Endodermal cell (in vitro differentiated cells): Measurements from ENCODE around the gene RAB26. TPM values are rescaled to one million over a fixed set of nuclear protein-coding genes. Genes with fewer than 3 reads are reported as not detected.
A peak's percentile ranks its signal among the peaks of the same experiment; 100 is the strongest.
"Not testable (repeated sequence)": the region's sequence is repeated elsewhere in the genome, so short reads cannot be mapped to it uniquely, and the experiment has no call there.

Source experiments
- DNase-seq: peaks from one replicate; pipeline ENCODE4 v3.0.0-alpha.2; 2017
- H3K27ac ChIP-seq: 2 replicates; pipeline ENCODE4 v1.5.1; 2013; ENCODE audit warnings: mild to moderate bottlenecking, low read depth, low read length, moderate library complexity
- H3K27me3 ChIP-seq: 2 replicates; pipeline ENCODE4 v1.6.1; 2013; ENCODE audit warnings: mild to moderate bottlenecking, low read length, moderate library complexity; ENCODE audit not compliant: insufficient read depth, control insufficient read depth, poor library complexity, severe bottlenecking
- H3K36me3 ChIP-seq: 2 replicates; pipeline ENCODE4 v1.7.0; 2013; ENCODE audit warnings: mild to moderate bottlenecking, low read length, moderate library complexity; ENCODE audit not compliant: control insufficient read depth, insufficient read depth
- H3K4me1 ChIP-seq: one replicate; pipeline ENCODE4 v1.7.0; 2013; ENCODE audit warnings: low read length; ENCODE audit not compliant: control insufficient read depth, insufficient read depth
- H3K4me3 ChIP-seq: 2 replicates; pipeline ENCODE4 v1.5.1; 2013; ENCODE audit warnings: mild to moderate bottlenecking, low read length, moderate library complexity
- H3K9ac ChIP-seq: 2 replicates; pipeline ENCODE4 v1.6.1; 2013; ENCODE audit warnings: mild to moderate bottlenecking, low read length, moderate library complexity; ENCODE audit not compliant: poor library complexity, severe bottlenecking; ENCODE audit errors: extremely low read depth
- H3K9me3 ChIP-seq: 2 replicates; pipeline ENCODE4 v1.6.1; 2013; ENCODE audit warnings: mild to moderate bottlenecking, low read length, moderate library complexity; ENCODE audit not compliant: control insufficient read depth
- H3K27ac Mint-ChIP-seq: 2 replicates; pipeline ENCODE4 v1.8.0; 2020; ENCODE audit warnings: mixed read lengths
- H3K27me3 Mint-ChIP-seq: 2 replicates; pipeline ENCODE4 v1.8.0; 2021; ENCODE audit warnings: mild to moderate bottlenecking, mixed read lengths; ENCODE audit not compliant: insufficient read depth
- H3K36me3 Mint-ChIP-seq: 2 replicates; pipeline ENCODE4 v1.8.0; 2020; ENCODE audit warnings: low read depth, mixed read lengths
- H3K4me1 Mint-ChIP-seq: 2 replicates; pipeline ENCODE4 v1.8.0; 2020; ENCODE audit warnings: mixed read lengths
- H3K4me3 Mint-ChIP-seq: 2 replicates; pipeline ENCODE4 v1.8.0; 2020; ENCODE audit warnings: mild to moderate bottlenecking, moderate library complexity, mixed read lengths
- H3K9me3 Mint-ChIP-seq: 2 replicates; pipeline ENCODE4 v1.8.0; 2020; ENCODE audit warnings: mild to moderate bottlenecking, mixed read lengths
- WGBS, 2 experiments: methylation state at CpG; one replicate each; pipeline versions ENCODE4 v1.1.5 to v1.1.7; 2013; ENCODE audit warnings: missing lambda C conversion rate in 2 of 2, mixed read lengths in 1 of 2; ENCODE audit not compliant: insufficient coverage in 1 of 2, insufficient read length in 1 of 2; 5-methylcytosine and 5-hydroxymethylcytosine counted together
- total RNA-seq, 2 donors: library from RNA; stranded (reverse); fragmentation: NEBNext Ultra II Directional in 1 of 2; extraction: Animal tissue kit (Norgen Biotek cat#: 25700) in 1 of 2; gene quantifications; 2 replicates in 1 of 2; 3 replicates in 1 of 2; pipeline ENCODE4 v1.2.1, GENCODE V29; 2021

The RAB26 gene
- total RNA-seq, 2 donors from 2014 or later, result 3.2 to 4.9 TPM

GRCh38 chr16:2129251-2129650 is 19.2 kb upstream of the RAB26 start:
- H3K36me3 ChIP-seq, H3K4me3 Mint-ChIP-seq, H3K27ac ChIP-seq, H3K4me1 Mint-ChIP-seq, H3K27ac Mint-ChIP-seq, H3K27me3 Mint-ChIP-seq, H3K9ac ChIP-seq, H3K4me1 ChIP-seq, H3K27me3 ChIP-seq, H3K4me3 ChIP-seq, H3K9me3 Mint-ChIP-seq, H3K9me3 ChIP-seq, H3K36me3 Mint-ChIP-seq, DNase-seq: not testable (repeated sequence)
- 98% methylated on average over 9 of the region's 11 CpGs; no CpG with 5 or more reads in 1 of the 2 experiments for WGBS, 2 experiments

GRCh38 chr16:2129890-2130447 is 18.5 kb upstream of the RAB26 start:
- not testable (repeated sequence) for H3K27ac ChIP-seq, H3K9me3 Mint-ChIP-seq, H3K27ac Mint-ChIP-seq, H3K36me3 Mint-ChIP-seq, H3K4me1 ChIP-seq, H3K4me3 Mint-ChIP-seq, H3K4me1 Mint-ChIP-seq, H3K9ac ChIP-seq, H3K27me3 ChIP-seq, H3K4me3 ChIP-seq, H3K27me3 Mint-ChIP-seq, H3K9me3 ChIP-seq, H3K36me3 ChIP-seq
- WGBS, 2 experiments, result 87 to 94% methylated on average over 6 to 22 of the region's 22 CpGs
- peak; percentile 37 for DNase-seq

GRCh38 chr16:2133797-2134196 is 14.6 kb upstream of the RAB26 start:
- not testable (repeated sequence) for H3K9me3 Mint-ChIP-seq, H3K36me3 ChIP-seq, H3K4me1 ChIP-seq, H3K36me3 Mint-ChIP-seq, H3K27me3 ChIP-seq, H3K4me3 Mint-ChIP-seq, H3K9ac ChIP-seq, H3K4me1 Mint-ChIP-seq, H3K27ac Mint-ChIP-seq, H3K9me3 ChIP-seq, H3K4me3 ChIP-seq, DNase-seq, H3K27ac ChIP-seq
- peaks cover 12% of the 10 kb centered on the region for H3K27me3 Mint-ChIP-seq
- 100% methylated on average over 4 of the region's 12 CpGs; no CpG with 5 or more reads in 1 of the 2 experiments for WGBS, 2 experiments

GRCh38 chr16:2135071-2135470 is 13.4 kb upstream of the RAB26 start:
- H3K9ac ChIP-seq, H3K36me3 ChIP-seq: not testable (repeated sequence)
- H3K4me3 Mint-ChIP-seq, result peak overlapping the region; percentile 60

GRCh38 chr16:2135770-2136490 is 12.5 kb upstream of the RAB26 start, which contains the start of gene PKD1:
TSS of gene PKD1 (minus strand) at chr16:2135898. CDS start at chr16:2135689, 209 bp downstream.
- not testable (repeated sequence) for H3K9ac ChIP-seq

More at GRCh38 chr16:2135071-2135470, 13.4 kb upstream of the RAB26 start:
- H3K9me3 Mint-ChIP-seq, H3K9me3 ChIP-seq, H3K4me1 Mint-ChIP-seq, H3K4me3 ChIP-seq, H3K27ac ChIP-seq, H3K36me3 Mint-ChIP-seq, H3K4me1 ChIP-seq, H3K27me3 ChIP-seq, H3K27ac Mint-ChIP-seq: not testable (repeated sequence)
- DNase-seq, result peak; percentile 47
- WGBS, 2 experiments, result 0 to 1% methylated on average over 3 to 21 of the region's 42 CpGs
- H3K27me3 Mint-ChIP-seq, result peaks cover 17% of the 10 kb centered on the region

More at GRCh38 chr16:2135770-2136490, 12.5 kb upstream of the RAB26 start, which contains the start of gene PKD1:
- H3K9me3 ChIP-seq, H3K36me3 Mint-ChIP-seq, H3K4me1 ChIP-seq, H3K36me3 ChIP-seq, H3K4me1 Mint-ChIP-seq, H3K9me3 Mint-ChIP-seq, H3K27ac ChIP-seq, H3K27me3 ChIP-seq: not testable (repeated sequence)
- H3K4me3 Mint-ChIP-seq, result peak within 1 kb of the TSS; percentile 71
- H3K27me3 Mint-ChIP-seq, result peaks cover 18% of the 10 kb centered on the region
- peak; percentile 90 for DNase-seq
- peak within 1 kb of the TSS; percentile 83 for H3K27ac Mint-ChIP-seq
- peak within 1 kb of the TSS; percentile 75 for H3K4me3 ChIP-seq
- 0% methylated on average over 5 to 40 of the region's 81 CpGs for WGBS, 2 experiments
